Amniotic epithelial cell (primary cell): Measurements from ENCODE around the gene TACR2.
A peak's percentile ranks its signal among the peaks of the same experiment; 100 is the strongest.

Experiments
- DNase-seq: peaks from one replicate; pipeline ENCODE4 v3.0.0-alpha.2; 2010; ENCODE audit warnings: low read depth

The TACR2 gene

DNA sequence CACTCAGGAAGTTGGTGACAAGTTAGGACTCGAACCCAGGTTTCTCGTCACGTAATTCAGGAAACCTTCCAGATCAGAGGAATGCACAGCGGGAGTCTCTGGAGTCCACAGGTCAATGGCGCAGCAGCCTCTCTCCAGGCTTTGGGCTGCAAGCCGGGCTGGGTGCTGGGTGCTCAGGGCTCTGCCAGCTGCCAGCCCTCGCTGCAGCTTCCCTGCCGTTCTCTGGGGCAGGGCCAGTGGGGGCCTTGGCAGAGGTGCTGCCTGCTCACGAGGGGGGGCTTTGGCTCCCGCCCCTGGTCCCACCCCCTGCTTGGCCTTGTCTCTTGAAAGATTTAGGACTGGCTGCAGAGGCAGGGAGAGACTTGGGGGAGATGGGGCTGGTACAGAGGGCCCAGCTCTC is at the start of gene TACR2:
Gene TACR2, minus strand, starts transcription at position 224 of the 400 bp plus-strand sequence. CDS start 595 bp downstream, outside the sequence.
- no peak for DNase-seq

DNA sequence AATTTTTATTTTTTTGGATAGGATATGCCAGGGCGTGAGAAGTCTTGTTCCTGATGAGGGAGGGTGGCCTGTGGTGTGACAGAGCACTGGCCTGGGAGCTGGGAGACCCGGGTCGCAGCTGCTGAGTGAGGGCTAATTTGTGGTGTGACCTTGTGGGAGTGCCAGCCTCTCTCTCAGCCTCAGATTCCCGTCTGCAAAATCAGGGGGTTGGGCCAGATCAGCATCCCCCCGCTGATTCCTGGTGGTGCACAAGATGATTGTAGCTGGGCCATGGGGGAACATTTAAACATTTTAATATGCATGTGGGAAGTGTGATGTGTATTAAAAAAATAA is 49.4 kb upstream of the TACR2 start:
- no peak for DNase-seq

DNA sequence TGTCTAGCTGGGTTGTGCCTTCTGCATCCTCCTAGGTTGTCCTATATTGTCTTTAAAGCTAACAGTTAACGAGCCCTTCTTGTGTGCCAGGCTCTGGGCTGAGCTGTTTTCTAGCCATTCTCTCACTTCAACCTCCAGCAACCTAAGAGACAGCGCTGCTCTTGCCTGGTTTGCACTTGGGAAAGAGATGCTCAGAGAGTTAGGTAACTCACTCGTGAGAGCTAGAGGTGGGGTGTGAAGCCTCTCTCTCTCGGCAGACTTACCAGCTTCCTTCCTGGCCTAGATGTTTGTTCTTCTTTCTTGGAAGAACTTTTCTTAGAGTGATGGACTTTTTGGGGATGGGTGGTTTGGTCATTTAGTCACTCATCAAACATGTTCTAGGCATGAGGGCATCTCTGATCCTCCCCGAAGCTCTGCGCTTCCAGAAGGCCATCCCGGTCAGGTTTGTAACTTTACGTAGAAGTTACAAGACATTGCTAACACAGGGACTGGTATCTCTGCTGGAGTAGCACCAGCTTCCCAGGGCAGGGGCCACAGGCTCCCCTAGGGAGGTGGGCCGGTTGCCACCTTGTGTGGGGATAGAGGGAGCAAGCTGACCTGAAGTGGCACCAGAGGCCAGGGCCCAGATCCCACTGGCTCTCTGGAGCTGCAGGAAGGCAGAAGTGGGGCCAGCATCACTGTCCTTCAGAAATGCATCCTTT is 48.9 kb upstream of the TACR2 start:
- DNase-seq: no peak

DNA sequence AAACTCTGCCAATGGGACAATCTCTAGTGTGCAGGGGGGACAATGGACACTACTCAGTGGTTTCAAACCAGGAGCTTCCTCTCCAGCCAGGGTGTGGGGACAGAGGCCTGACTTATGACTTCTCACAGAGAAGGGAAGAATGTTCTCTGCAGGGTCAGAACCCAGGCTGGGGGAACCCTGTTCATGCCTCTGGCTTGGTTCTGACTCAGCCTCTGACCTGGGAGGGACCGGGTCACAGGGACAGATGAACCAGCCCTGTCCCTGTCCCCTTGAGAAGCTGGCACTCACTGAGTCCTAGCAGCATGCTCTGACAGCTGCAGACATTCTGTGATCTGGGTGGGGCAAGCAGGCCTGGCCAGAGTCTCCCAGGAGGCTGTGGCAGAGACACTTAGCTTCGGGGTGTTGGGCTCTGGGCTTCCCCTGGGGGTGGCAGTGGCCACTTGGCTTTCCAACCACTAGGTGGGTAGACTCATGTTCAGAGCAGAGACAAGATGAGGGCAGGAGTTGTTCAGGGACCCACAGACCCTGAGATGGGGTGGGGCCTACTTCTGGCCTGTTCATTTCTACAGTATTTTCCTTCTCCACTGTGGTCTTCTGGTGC is 48.2 kb upstream of the TACR2 start:
- DNase-seq: no peak

DNA sequence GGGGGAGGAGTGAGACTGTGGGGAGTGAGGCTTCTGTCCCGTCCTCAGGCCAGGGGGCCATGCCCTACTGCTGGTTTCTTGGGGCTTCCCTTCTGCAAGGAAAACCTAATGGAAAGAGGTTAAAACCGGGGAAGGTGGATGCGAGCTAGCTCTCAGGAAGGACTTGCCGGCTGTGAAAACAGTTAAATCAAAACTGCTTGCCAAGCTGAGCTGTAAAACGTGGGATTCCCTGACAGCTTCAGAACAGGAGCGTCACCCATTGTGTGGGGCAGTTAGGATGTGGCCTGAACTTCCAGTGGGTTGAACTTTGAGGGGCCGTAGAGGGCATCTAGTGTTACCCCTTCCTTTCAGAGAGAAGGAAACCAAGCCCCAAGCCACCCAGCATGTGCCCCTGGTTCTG is 47.7 kb upstream of the TACR2 start:
- DNase-seq: no peak

DNA sequence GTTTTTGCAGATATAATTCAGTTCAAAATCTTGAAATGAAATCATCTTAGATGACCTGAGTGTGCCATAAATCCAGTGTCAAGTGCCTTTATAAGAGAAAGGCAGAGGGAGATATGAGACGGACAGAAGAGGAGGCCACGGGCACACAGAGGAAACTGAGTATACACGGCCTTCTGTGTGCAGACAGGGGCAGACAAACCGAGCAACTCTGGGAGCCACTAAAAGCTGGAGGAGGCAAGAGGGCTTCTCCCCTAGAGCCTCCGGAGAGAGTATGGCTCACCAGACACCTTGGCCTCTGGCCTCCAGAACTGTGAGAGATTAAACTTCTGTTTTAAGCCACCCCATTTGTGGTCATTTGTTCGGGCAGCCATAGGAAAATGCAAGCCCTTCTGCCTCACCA is 47.2 kb upstream of the TACR2 start:
- no peak for DNase-seq

DNA sequence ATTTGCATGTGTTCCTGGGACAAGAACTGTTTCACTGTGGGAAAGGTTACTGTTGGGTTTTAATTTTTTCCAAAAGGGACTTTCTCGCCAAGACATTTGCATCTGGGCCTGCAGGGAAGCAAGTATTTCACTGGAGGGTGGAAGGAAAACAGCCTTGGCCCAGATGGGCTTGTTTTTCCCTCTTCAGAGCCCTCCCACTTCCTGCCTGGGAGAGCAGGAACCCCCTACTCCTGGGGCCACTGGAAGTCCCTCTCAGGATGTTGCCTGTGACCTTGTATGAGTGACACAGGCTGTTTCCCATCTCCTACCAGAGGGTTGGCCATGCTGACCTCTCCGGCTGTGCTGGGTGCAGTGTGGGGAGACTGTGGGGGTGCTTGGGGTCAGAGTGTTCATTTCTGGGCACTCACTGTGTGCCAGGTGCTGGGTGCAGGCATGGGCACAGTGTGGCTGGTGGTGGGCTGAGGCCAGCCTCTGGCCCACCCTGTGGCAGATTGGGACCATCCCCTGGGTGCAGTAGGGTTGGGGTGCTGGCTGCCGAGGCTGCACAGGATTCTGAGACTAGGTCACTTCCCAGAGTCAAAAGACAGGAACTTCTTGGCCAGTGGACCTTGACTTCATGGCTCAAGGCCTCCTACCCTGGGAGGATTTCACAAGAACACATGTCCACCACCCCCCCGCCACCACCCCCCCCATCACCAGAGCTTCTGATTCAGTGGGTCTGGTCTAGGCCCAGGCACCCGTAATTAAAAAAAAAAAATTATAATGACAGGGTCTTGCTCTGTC is 44.7 kb upstream of the TACR2 start:
- DNase-seq: no peak

DNA sequence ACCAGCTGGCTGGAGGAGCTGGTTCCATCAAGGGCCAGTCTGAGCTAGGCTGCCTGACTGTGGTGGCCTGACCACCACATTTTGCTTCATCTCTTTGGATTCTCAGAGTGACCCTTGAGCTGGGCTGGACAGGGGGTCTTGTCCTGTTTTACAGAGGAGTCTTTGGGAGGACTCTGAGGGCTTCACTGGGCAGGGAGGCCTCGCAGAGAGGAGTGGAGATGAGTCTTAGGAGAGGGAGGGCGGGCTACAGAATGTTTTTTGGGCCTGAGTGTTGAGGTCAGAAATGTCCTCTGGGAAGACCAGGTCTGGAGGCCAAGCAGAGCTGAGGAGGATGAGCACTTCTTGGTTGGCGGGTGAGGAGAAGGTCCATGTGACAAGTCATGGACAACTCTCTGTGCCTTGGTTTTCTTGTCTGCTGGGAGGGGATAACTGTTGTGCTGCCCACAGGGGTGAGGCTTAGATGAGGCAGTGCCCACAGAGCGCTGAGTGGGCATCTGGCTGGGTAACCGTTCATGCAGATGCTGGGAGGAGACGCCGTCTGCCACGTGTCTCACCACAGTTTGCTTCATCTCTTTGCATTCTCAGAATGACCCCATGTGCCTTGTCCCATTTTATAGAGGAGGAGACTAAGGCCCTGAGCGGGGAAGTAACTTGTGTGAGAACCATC is 44.0 kb upstream of the TACR2 start:
- no peak for DNase-seq

DNA sequence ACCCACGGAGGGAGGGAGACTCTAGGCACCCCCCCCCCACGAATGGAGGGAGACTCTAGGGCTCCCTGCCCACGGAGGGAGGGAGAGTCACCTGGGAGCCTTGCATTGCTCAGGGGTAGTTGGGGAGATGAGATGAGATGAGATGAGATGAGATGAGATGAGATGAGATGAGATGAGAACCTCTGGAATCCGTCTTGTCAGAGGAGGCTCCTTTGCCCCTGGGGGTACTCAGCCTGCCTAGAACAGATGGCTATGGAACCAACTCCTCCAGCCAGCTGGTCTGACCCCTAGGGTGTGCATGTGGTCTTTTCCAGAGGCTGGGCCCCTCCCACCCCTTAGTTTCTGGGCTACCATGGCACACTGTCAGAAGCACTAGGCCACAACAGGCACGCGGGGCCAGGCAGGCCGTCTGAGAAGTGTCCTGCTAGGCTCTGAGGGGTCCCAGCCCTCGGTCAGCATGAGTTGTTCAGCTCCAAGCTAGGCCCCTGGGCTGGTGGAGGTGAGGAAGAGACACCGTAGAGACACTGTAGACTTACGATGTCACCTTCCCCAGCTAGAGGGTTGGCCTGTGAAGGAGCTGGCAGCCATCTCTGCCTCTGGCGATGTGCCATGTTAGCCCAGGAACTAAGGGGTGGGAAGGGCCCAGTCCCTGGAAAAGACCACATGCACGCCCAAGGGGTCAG is 43.3 kb upstream of the TACR2 start:
- no peak for DNase-seq

DNA sequence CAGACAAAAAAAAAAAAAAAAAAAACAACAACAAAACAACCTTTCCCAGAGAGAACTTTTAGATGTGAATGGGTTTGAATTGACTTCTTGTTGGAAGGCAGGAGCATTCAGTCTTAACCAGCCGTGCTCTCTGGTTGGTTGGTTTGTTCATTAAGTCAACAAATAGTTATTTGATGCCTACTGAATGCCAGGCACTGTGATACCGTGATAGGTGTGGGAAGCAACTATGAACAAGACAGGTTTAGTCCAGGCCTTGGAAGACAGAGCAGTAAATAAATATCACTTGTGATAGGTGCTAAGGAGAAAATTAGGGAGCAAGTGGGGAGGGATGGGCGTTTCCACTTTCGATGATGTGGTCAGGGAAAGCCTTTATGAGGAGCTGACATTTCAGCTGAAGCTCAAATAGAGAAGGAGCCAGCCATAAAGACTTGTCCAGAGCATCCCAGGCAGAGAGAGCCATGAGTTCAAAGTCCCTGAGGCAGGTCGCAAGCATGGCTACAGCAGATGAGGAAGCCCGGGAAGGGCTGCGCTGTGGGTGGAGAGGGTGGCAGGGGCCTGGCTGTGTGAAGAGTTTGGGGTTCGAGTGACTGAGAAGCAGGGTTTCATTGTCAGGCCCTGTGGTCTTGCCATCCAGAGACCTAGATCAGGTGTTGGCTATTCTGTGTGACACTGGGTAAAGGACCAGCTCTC is 42.5 kb upstream of the TACR2 start:
- no peak for DNase-seq

DNA sequence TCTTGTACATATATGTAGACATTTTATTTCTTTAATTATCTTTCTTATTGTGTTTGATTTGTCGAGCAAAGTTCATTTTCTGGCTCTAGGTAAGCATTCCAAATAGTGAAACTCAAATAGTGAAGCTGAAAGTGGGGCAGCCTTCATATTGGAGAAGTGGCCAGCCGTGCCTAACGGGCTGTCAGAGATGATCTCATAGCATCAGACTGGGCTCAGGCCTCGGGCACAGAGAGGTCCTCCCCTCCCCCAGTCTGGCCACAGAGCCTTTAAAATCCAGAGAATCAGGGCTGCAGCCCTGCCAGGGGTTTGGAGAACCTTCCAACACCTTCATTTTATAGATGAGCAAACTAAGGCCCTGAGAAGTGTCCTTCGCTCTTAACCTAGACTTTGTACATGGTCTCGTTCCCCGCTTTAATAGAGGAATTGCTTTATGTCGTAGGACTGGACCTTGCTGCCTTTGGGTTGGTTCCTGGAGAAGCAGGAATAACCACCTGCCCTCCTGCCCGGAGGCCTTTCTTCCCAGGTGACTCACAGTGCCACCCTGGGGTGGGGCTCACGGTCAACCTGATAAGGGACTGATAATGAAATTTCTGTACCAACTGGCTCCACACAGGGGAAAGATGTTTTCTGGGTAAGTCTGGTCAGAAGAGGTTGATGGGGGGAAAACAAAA is 41.8 kb upstream of the TACR2 start:
- DNase-seq: no peak

DNA sequence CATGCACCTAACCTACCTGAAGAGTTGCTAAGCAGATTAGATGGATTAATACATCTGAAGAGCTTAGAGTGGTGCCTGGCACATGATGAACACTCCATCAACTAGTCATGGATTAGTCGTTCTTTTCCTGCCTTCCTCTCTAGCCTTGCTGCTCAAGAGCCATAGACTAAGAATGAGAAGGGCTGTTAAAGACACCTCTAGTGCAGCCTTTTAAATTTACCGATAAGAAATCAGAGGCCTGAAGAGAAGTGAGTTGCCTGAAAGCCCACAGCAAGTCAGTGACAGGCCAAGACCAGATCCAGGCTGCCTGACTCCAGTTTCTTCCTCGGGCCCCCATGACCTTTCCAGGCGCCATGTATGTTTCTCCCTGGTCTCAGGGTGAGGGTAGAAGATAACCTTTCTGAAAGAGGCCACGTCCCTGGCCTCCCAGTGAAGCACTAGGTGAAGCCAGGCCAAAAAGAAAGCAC is 41.1 kb upstream of the TACR2 start:
- peak; percentile 29 for DNase-seq

DNA sequence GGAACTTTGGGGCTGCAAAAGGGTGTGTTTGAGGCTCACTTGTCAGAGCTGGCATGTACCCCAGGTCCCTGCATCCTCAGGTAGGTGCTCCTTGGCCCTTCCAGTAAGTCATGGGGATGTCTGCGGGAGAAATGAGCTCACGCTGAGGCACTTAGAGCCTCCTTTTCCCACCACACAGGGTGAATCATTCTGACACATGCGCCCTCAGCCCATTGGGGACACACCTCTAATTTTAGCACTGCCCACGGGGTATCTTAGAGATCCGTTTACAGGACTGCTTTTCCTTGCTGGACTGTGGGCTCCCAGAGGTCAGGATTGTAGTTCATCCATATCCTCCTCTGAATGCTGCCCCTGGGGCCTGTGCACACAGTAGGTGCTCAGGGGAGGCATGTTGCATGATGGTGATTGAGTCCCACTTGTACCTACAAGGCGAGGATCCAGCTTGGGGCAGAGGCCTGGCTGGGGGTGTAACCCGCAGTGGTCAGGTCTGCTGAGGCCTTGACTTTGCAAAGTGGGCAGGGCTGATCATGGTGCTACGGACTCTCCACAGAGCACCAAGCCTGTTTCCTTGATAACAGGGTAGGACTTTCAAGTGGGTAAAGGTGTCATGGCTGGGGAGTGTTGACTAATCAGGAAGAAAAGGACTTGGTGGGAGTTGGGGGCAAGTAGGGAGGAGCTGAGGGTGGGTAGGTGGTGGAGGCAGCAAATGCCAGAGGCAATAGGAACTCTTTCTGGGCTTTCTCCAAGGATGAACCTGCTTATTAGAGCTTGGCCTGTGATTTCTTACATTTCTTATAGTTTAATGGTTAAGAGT is 40.4 kb upstream of the TACR2 start:
- peak; percentile 47 for DNase-seq

DNA sequence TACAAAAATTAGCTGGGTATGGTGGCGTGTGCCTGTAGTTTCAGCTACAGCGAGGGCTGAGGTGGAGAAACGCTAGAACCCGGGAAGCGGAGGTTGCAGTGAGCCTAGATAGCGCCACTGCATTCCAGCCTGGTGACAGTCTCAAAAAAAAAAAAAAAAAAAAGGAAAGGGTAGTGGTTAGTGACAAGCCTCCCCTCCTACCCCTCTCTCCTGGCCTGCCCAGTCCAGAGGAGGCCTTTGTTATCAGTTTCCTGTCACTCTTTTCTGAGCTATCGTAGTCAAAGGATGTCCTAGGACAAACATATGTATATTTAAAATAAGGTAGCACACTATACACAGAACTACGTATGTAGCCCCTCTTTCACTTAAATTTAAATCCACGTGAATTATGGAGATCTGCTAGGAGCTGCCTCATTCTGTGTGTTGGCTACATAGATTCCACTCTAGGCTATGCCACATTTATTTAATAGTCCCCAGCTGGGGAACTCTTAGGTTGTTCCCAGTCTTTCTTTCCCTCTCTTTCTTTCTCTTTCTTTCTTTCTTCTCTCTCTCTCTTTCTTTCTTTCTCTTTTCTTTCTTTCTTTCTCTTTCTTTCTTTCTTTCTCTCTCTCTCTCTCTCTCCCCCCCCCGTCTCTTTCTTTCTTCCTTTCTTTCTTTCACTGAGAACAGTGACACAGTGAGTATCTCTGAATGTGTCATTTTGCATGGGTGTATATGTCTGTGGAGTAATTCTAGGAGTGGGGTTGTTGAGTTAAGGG is 38.5 kb upstream of the TACR2 start:
- no peak for DNase-seq

DNA sequence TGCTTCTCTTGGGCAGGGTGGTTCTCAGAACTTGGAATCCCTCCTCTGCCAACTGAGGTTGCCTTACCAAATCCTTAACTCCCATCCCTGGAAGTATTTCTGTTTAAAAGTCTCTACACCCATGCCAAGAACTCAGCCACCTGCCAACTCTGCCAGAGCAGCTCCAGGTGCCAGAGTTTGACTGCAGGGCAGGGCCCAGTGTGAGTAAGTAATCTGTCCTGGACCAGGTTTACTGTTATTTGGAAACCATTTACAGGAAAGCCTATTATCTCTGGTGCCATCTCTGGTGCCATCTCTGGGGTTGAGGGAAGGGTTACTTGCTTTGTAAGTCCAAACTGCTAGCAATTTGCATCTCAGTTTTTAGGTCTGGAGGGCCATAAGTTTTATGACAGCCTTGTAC is 37.1 kb upstream of the TACR2 start:
- no peak for DNase-seq

DNA sequence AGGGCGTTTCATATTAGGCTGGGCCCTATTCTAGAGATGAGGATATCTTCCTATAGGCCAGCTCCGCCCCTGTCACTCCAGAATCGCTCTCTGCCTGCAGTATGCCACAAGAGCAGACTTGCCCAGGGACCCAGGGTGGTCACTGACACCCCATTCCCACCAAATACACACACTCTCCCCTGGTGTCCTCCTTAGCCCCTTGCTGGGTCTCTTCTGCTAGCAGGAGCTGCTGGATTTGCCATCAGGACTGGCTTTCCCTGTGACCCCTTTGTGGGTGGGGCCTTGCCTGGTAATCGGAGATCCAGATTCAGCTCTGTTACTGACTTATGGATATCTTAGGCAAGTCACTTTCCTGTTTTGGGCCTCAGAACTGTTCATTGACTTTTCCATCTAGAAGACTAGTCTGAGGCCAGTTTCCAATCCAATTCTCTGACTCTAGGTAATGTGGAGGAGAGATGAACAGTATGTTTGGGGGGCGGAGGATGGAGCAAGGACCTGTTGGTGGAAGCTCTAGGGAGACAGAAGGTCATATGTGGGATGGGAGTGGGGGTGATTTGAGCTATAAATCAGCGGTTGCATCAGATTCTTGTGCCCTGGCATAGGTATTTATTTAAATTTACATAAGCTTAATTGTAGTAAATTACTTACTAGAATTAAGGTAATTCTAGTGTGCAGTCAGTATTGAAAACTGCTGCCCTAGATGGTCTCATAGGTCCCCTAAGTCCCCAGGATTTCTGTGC is 36.1 kb upstream of the TACR2 start:
- DNase-seq: no peak

DNA sequence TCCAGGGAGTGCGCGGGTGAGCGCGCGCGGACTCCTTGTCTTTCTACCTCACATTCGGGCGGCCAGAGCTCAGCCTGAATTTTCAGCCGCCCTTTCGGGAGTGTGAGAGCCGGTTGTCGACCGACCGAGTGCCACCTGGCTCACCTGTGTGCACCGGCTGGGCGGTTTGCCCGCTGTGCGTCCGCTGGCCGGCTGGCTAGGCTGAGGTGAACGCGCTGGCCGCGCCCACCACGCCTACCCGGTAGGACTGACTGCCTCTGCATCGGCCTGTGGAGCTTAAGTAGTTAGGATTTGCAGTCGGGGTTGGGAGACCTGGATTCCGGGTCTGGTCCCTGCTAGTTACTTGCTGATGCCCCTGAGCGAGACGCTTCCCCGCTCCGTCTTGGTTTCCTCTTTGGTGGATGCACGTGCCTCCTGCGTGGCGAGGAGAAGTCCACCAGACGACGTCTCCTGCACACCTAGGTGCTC is 35.1 kb upstream of the TACR2 start:
- DNase-seq: no peak

DNA sequence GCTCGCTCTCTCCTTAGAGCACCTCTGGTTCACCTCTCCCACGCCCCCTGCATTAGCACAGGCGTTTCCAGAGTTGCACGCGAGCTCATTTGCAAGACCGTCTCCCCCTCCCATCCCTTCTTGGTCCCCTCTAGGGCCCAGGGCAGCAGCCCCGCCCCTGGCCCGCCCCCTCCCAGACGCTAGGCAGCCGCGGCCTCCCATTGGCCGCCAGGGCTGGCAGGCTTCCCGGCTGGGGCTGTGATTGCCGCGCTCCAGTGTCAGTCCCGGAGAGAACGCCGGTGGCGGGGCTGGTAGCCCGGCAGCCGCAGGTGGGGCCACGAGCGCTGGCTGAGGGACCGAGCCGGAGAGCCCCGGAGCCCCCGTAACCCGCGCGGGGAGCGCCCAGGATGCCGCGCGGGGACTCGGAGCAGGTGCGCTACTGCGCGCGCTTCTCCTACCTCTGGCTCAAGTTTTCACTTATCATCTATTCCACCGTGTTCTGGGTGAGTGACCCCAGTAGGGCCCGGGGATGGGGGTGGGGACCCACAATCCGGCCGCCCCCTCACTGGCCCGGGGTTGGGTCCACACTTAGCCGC is 34.6 kb upstream of the TACR2 start, which contains the start of gene TSPAN15:
Gene TSPAN15, plus strand, starts transcription at position 257 of the 575 bp plus-strand sequence. Its CDS starts 130 bp downstream, at position 387.
- peak; percentile 64 for DNase-seq
